GM21390 (cell line): ENCODE results near the gene SIRT6.
A peak's percentile ranks its signal among the peaks of the same experiment; 100 is the strongest.
"Not testable (repeated sequence)": the region's sequence is repeated elsewhere in the genome, so short reads cannot be mapped to it uniquely, and the experiment has no call there.

Source experiments
- ATAC-seq: cut with Tn5 transposase; IDR thresholded peaks from one replicate; pipeline ENCODE4 v1.9.1; 2021; ENCODE audit not compliant: unreplicated experiment

The SIRT6 gene

DNA sequence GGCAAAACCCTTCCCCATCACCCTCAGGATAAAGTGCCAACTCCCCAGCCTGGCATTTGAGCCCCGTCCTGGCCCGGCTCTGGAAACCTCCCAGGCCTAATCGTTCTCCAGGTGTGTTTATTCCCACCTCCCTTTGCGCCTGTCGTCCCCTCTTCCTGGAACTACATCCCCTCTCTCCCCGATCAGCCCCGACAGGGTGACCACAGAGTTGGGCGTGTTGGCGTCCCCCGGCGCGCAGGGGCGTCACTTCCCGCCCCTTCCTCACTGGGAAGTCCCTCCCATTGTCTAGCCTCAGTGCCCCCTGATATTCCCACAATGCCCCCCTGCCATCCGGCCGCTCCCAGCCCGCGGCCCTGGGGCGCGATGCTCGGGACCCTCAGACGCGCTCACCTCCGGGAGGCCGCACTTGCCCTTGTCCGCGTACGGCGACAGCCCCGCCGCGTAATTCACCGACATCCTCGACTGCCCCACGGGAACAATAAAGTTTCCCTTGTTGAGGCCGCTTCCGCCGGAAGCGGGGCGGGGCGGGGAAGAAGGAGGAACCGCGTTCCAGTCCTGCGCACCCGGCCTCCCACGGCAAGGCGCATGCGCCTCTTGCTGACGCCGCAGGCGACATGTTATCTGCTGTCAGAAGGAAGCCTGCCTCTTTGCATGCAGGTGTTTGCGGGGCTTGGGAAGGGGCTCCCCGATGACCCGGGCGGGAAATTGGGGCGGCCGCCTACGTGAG, at the start of gene SIRT6, which contains the start of gene ANKRD24:
Gene SIRT6 (minus strand): TSS at position 480 of the 727 bp plus-strand sequence. CDS start 24 bp downstream, at position 456.
Gene ANKRD24 (plus strand): TSS at position 606 of the 727 bp plus-strand sequence. CDS start 3,737 bp downstream, outside the sequence.
- no peak for ATAC-seq

DNA sequence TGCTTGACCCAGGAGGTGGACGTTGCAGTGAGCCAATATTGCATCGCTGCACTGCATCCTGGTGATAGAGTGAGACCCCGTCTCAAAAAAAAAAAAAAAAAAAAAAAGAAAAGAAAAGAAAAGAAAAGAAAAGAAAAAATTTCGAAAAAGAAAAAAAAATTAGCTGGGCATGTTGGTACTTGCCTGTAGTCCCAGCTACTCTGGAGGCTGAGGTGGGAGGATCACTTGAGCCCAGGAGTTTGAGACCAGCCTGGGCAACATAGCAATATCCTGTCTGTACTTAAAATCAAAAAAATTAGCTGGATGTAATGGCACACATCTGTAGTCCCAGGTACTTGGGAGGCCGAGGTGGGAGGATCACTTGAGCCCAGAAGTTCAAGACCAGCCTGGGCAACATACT, 49.8 kb upstream of the SIRT6 start:
- not testable (repeated sequence) for ATAC-seq

DNA sequence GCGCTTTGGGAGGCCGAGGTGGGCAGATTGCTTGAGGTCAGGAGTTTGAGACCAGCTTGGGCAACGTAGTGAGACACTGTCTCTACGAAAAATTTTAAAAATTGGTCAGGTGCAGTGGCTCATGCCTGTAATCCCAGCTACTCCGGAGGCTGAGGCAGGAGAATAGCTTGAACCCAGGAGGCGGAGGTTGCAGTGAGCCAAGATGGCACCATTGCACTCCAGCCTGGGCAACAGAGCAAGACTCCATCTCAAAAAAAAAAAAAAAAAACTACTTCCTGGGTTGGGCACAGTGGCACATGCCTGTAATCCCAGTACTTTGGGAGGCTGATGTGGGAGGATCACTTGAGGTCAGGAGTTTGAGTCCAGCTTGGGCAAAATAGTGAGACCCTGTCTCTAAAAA, 49.2 kb upstream of the SIRT6 start:
- ATAC-seq: not testable (repeated sequence)

DNA sequence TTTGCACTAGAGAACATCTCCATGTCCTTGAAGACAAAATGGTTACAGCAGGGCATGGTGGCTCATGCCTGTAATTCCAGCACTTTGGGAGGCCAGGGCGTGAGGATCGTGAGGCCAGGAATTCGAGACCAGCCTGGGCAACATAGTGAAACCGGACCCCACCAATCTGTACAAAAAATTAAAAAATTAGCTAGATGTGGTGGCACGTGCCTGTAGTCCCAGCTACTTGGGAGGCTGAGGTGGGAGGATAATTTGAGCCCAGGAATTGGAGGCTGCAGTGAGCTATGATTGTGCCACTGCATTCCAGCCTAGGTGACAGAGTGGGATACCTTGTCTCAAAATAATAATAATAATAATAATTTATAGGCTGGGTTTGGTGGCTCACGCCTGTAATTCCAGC, 47.9 kb upstream of the SIRT6 start:
- not testable (repeated sequence) for ATAC-seq

DNA sequence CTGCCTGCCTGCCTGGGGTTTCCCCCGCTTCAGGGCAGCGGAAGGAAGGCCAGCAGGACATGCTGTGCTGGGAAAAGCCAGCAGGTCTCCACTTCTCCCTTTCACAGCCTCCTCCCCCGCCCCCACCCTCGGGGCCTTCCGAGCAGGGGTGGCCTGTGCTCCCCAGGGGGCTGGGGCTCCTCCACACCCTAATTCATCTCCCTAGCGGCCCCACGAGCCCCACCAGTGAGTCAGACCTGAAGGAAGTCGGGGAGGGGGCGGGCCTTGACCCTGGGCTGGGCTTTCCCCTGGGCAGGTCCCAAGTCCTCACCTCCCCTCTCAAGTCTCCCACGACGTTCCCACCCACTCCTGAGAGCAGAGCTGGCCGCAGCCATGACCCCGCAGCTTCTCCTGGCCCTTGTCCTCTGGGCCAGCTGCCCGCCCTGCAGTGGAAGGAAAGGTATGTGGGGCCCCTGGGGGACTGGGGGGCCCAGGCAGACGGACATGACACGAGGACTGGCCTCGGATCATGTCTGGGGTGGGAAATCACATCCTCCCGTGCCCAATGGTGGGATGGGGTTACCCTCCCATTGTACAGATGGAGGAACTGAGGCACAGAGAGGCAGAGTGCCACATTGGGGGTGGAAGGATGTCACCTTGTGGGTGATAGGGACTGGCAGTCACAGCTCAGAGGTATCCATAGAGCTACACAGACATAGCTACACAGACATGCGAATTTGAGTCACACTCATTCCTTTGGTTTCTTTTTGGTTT, 47.0 kb upstream of the SIRT6 start, which contains the start of gene EBI3:
Gene EBI3 (plus strand): TSS at position 345 of the 753 bp plus-strand sequence. CDS start 28 bp downstream, at position 373.
- peak; percentile 74 for ATAC-seq

DNA sequence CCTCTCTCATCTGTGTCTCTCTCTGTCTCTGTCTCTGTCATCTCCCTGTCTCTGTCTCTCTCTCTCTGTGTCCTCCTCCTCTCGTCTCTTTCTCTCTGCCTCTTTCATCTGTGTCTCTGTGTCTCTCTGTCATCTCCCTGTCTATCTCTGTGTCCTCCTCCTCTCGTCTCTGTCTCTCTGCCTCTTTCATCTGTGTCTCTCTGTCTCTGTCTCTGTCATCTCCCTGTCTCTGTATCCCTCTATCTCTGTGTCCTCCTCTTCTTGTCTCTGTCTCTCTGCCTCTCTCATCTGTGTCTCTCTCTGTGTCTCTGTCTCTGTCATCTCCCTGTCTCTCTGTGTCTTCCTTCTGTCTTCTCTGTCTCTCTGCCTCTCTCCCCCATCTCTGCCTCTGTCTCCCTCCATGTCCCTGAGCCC, 46.4 kb upstream of the SIRT6 start:
- no peak for ATAC-seq

DNA sequence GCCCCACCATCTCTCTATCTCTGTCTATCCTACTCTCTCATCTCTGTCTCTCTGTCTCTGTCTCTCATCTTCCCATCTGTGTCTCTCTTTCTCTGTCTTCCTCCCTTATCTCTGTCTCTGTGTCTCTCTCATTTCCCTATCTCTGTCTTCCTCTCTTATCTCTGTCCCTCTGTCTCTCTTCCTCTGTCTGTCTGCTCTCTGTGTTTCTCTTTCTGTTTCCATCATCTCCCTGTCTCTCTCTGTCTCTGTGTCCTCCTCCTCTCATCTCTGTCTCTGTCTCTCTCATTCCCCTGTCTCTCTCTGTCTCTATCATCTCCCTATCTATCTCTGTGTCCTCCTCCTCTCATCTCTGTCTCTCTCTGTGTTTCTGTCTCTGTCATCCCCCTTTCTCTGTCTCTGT, 45.4 kb upstream of the SIRT6 start:
- no peak for ATAC-seq

DNA sequence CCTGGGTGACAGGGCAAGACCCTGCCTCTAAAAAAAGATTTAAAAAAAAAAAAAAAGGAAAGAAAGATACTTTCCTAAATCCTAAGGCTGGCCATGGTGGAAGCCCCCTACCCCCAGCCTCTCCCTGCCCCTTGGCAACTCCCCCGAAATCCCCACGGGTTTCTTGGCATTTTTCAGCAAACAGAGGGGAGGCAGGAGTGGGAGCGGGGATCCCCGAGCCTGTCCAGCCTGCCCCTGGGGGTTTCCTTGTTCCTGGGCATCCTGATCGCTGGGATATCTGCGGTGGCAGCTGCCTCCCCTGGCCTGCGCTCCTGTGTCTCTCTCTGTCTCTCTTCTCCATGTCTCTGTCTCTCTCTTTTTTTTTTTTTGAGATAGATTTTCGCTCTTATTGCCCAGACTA, 43.5 kb upstream of the SIRT6 start:
- no peak for ATAC-seq

DNA sequence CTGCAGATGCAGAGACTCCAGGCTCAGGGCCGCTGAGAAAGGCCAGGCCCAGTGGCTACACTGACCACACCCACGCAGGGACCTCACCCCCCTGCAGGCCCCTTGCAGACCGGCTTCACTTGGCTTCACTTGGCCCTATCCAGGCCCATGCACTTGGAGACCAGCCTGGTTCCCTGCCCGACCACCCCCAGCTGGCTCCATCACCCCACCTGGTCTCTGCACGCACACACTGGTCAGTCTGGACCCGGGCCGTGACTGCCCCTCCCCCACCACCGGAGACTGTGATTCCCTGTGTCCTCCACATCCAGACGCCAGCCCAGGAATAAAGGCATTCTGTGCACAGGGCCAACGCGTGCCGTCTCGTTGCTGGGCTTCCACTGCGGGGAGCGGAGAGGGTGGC, 42.1 kb upstream of the SIRT6 start:
- no peak for ATAC-seq

DNA sequence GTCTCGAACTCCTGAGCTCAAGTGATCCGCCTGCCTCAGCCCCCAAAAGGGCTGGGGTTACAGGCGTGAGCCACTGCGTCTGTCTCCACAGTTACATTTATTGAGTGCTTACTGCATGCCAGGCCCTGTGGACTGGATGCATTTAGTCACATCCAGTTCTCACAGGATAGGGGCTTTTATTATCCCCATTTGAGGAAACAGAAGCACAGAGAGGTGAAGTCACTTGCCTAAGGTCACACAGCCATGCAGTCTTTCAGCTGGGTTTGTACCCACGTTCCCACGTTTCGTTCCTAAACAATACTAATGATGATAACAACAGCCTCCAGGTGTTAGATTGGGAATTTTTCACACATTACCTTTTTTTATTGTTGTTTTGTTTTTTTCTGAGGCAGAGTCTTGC, 37.8 kb upstream of the SIRT6 start:
- no peak for ATAC-seq

DNA sequence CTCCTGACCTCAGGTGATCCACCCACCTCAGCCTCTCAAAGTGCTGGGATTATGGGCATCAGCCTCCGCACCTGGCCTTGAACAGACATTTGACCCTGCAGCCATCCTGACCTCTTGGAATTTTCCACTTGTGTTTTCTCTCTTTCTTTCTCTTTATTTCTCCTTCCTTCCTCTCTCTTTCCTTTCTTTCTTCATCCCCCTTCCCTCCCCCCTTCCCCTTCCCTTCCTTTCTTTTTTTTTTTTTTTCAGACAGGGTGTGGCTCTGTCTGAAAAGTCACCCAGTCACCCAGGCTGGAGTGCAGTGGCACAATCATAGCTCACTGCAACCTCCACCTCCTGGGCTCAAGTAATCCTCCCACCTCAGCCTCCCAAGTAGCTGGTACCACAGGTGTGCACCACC, 36.2 kb upstream of the SIRT6 start:
- ATAC-seq: not testable (repeated sequence)

DNA sequence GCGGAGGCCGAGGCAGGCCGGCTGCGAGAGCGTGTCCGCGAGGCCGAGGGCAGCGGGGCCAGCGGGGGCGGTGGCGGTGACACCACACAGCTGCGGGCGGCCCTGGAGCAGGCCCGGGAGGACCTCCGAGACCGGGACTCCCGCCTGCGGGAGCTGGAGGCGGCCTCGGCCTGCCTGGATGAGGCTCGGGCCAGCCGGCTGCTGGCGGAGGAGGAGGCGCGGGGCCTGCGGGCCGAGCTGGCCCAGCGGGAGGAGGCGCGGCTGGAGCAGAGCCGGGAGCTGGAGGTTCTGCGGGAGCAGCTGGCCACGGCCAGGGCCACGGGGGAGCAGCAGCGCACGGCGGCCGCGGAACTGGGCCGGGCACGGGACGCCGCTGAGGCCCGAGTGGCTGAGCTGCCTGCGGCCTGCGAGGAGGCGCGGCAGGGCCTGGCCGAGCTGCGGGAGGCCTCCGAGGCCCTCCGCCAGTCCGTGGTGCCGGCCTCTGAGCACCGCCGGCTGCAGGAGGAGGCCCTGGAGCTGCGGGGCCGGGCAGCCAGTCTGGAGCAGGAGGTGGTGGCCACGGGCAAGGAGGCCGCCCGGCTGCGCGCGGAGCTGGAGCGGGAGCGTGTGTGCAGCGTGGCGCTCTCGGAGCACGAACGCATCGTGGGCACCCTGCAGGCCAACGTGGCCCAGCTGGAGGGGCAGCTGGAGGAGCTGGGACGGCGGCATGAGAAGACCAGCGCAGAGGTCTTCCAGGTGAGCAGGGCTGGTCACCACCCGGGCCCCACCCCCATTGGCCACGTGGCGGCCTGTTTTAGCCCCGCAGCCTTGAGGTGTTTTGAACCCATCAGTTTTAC, 35.3 kb upstream of the SIRT6 start:
- ATAC-seq: no peak

DNA sequence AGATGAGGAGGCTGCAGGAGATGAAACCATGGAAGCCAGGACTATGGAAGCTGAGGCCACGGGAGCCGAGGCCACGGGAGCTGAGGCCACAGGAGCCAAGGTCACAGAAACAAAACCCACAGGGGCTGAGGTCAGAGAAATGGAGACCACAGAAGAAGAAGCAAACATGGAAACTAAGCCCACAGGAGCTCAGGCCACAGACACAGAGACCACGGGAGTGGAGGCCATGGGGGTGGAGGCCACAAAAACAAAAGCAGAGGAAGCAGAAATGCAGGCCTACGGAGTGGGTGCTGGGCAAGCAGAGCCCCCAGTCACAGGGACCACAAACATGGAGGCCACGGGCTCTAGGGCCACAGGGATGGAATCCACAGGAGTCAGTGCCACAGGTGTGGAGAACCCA, 34.5 kb upstream of the SIRT6 start:
- ATAC-seq: no peak

DNA sequence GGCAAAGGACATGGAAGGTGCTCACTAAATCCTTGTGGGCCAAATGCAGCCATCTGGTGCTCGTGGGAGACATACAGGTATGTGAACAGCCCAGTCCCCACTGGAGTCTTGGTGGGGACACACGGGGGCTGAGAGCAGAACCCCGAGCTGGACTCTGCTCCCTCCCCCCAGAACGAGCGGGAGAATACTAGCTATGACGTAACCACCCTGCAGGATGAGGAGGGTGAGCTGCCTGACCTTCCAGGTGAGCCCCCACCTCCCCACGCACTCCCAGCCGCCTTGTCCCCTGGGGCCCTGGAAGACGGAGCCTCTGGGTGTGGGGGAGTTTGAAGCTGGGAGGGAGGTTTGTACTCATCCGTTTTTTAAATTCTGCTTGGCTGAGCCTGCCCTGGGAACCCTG, 33.4 kb upstream of the SIRT6 start:
- no peak for ATAC-seq

DNA sequence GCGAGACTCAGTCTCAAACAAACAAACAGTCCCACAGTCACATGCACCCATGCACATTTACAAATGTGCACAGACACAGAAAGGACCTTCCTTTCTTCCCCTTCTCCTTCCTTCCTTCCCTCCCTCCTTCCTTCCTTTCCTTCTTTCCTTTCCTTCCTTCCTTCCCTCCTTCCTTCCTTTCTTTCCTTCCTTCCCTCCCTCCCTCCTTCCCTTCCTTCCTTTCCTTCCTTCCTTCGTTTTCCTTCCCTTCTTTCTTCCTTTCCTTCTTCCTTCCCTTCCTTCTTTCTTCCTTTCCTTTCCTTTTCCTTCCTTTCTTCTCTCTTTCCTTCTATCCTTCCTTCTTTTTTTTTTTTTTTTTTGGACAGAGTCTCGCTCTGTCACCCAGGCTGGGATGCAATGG, 30.8 kb upstream of the SIRT6 start:
- ATAC-seq: no peak

DNA sequence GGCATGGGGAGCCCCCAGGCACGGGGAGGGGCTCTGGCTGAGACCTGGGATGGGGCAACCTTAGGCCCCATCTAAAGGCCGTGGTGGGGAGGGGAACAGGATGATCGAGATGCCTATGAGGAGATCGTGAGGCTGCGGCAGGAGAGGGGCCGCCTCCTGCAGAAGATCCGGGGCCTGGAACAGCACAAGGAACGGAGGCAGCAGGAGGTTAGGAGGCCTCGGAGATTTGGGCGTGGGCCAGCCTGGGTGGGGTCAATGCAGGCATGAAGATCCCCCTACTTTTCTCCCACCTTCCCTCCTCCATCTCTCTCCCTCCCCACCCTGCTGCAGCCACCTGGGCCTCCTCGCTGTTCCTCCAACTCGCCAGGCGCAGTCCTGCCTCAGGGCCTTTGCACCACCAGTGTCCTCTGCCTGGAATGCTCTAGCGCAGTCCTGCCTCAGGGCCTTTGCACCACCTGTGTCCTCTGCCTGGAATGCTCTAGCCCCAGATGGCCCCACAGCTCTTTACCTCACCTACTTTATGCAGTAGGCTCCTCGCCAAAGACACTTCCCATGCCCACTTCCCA, 27.9 kb upstream of the SIRT6 start:
- ATAC-seq: no peak

DNA sequence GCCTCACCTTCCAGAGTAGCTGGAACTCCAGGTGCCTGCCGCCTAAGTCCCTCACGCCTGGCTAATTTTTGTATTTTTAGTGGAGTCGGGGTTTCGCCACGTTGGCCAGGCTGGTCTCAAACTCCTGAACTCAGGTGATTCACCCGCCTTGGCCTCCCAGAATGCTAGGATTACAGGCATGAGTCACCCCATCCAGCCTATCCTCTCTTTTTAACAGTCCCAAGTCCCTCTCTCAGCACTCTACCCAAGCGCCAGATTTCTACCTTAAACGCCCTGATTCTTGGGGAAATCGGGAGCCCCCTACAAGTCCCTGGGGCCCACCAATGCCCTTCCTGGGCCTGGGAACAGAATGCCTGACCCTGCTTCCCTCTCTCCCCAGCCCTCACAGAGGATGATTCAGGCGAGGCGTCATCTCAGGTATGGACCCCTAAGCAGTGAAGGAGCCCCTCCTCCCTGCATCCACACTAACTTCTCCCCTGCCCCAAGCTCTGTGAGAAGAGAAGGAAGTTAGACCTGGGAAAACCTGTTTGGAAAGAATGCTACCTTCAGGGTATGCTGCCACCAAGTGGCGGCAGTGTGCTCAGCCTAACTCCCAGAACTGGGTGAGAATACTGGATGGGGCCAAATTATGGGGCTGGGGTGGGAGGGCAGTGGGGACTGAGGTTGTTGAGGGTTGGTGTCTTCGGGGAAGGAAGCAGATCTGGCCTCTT, 26.2 kb upstream of the SIRT6 start:
- no peak for ATAC-seq

DNA sequence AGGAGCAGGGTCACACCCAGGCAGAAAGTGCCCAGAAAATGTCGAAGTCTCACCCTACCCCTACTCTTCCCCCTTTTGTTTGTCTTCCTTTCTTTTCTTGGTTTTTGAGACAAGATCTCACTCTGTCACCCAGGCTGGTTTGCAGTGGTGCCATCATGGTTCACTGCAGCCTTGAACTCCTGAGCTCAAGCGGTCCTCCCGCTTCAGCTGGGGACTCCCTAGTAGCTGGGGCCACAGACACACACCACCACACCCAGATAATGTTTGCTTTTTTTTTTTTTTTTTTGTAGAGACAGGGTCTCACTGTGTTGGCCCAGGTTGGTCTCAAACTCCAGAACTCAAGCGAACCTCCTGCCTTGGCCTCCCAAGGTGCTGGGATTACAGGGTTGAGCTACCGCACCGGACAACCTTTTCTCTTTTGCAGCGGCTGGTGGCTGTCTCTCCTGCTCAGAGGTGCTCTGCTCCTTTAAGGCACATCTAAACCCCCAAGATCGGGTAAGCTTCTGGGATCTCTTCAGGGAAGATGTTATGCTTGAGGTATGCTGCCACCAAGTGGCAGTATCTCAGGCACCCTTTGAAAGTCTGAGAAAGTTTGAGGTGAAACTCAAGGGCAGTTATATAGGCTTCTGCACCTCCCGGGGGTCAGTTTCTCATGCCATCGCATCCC, 24.6 kb upstream of the SIRT6 start:
- no peak for ATAC-seq

DNA sequence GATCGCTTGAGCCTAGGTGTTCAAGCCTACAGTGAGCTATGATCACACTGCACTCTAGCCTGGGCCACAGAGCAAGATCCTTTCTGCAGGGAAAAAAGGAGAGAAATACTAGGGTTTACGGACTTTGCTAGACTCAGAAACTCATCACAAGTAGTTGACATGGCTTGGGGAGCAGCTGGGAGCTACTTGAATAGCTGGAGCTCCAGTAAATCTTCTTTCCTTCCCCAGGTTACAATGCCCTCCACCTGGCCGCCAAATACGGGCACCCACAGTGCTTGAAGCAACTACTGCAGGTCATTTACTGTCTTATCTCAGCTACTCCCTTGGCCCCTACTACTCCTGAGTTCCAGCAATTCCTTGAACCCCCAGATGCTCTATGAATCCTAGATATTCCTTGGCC, 19.4 kb upstream of the SIRT6 start:
- ATAC-seq: no peak
